Body of pancreas (tissue), 4 donors: ENCODE measurements around the gene ESPNL. TPM values are rescaled to one million over a fixed set of nuclear protein-coding genes. Genes with fewer than 3 reads are reported as not detected.

Experiments used
- ATAC-seq: fragments of 150-250 bp; one replicate; pipeline ENCODE4 v1.9.1; 2016
- DNase-seq, 4 donors: peaks; one replicate each; pipeline ENCODE4 v3.0.0-alpha.2; 2019
- H3K27ac ChIP-seq, 4 donors: fragments of 200-600 bp; sonication (generic); 1 replicate in 3 of 4; 2 replicates in 1 of 4; pipeline versions ENCODE4 v1.5.1 to v1.6.1; 2016 to 2019; ENCODE audit warnings: mild to moderate bottlenecking in 1 of 4, mixed read lengths in 1 of 4, moderate library complexity in 1 of 4
- H3K27me3 ChIP-seq, 2 donors: fragments of 200-600 bp; sonication (generic); one replicate each; pipeline ENCODE4 v1.6.0; 2016; ENCODE audit warnings: mild to moderate bottlenecking in 1 of 2
- H3K36me3 ChIP-seq, 2 donors: fragments of 200-600 bp; sonication (generic); replicated peaks in 1 of 2; 2 replicates each; pipeline ENCODE4 v1.5.1; 2016; ENCODE audit warnings: low read depth in 2 of 2; ENCODE audit not compliant: insufficient read depth in 1 of 2
- H3K4me1 ChIP-seq: fragments of 200-600 bp; sonication (generic); one replicate; pipeline ENCODE4 v1.6.0; 2016
- H3K4me3 ChIP-seq, 2 donors: fragments of 200-600 bp; sonication (generic); 1 replicate in 1 of 2; 2 replicates in 1 of 2; pipeline ENCODE4 v1.5.1; 2016 to 2019
- H3K9me3 ChIP-seq, 3 donors: fragments of 200-600 bp; sonication (generic); 1 replicate in 2 of 3; 2 replicates in 1 of 3; pipeline ENCODE4 v1.5.1; 2016
- CTCF ChIP-seq, 7 experiments: fragments of 450-650 bp in 4 of 7; fragments of 200-600 bp in 3 of 7; sonication (generic) in 3 of 7; IDR thresholded peaks; one replicate each; pipeline ENCODE4 v1.5.1; 2016 to 2019; ENCODE audit warnings: antibody characterized with exemption in 7 of 7
- POLR2A ChIP-seq, 3 donors: fragments of 450-650 bp; IDR thresholded peaks; one replicate each; pipeline ENCODE4 v1.6.1; 2016; ENCODE audit warnings: antibody characterized with exemption in 3 of 3, mild to moderate bottlenecking in 2 of 3
- WGBS, 2 donors: methylation state at CpG; one replicate each; pipeline ENCODE4 v1.1.5; 2017; 5-methylcytosine and 5-hydroxymethylcytosine counted together
- intact Hi-C: fragments of 100-400 bp; cut with DNase I; formaldehyde crosslinking; loops from one replicate; pipeline ENCODE4 v1.15.1; 2023
- total RNA-seq, 2 donors: library from RNA; depleted of rRNA; stranded (reverse); fragments of >200 nt; gene quantifications; one replicate each; pipeline ENCODE4 v1.1.0, GENCODE V29; 2016

ESPNL gene
- total RNA-seq, 2 donors from 2014 or later: not detected

GRCh38 chr2:238083919-238084318 lies 16.2 kb upstream of the ESPNL start:
- WGBS, 2 donors: 79 to 98% methylated on average over 5 of the region's 5 CpGs
- no peak for TF ChIP-seq CTCF (IDR thresholded peaks at IDR 0.05)
- TF ChIP-seq POLR2A (IDR thresholded peaks at IDR 0.05): no peak
- H3K27ac ChIP-seq: no peak overlapping the region
- intact Hi-C loops: no loop called here
- H3K4me1 ChIP-seq: peaks cover 14% of the 10 kb centered on the region
- no peak overlapping the region for H3K4me3 ChIP-seq
- ATAC-seq (no peak), DNase-seq (no peak)
- peaks cover 0 to 22% of the 10 kb centered on the region in 2 donors for H3K36me3 ChIP-seq
- no peaks in the 10 kb centered on the region for H3K27me3 ChIP-seq
- no peaks in the 10 kb centered on the region for H3K9me3 ChIP-seq

GRCh38 chr2:238084761-238085160 lies 15.4 kb upstream of the ESPNL start:
- ATAC-seq (no peak), DNase-seq (no peak)
- no peak for TF ChIP-seq CTCF (IDR thresholded peaks at IDR 0.05)
- no peak for TF ChIP-seq POLR2A (IDR thresholded peaks at IDR 0.05)
- no peaks in the 10 kb centered on the region for H3K9me3 ChIP-seq
- peaks cover 9% of the 10 kb centered on the region for H3K4me1 ChIP-seq
- intact Hi-C loops: no loop called here
- no peak overlapping the region for H3K4me3 ChIP-seq
- no peaks in the 10 kb centered on the region for H3K27me3 ChIP-seq
- no peak overlapping the region for H3K27ac ChIP-seq
- H3K36me3 ChIP-seq: peaks cover 0 to 22% of the 10 kb centered on the region in 2 donors
- WGBS, 2 donors: 87 to 90% methylated on average over 7 of the region's 7 CpGs

GRCh38 chr2:238085899-238086298 lies 14.2 kb upstream of the ESPNL start:
- intact Hi-C loops: no loop called here
- ATAC-seq (no peak), DNase-seq (no peak)
- no peaks in the 10 kb centered on the region for H3K9me3 ChIP-seq
- H3K4me1 ChIP-seq: peaks cover 1% of the 10 kb centered on the region
- H3K27ac ChIP-seq: no peak overlapping the region
- WGBS, 2 donors: 95 to 97% methylated on average over 3 of the region's 3 CpGs
- no peaks in the 10 kb centered on the region for H3K27me3 ChIP-seq
- H3K36me3 ChIP-seq: peaks cover 0 to 22% of the 10 kb centered on the region in 2 donors
- TF ChIP-seq CTCF (IDR thresholded peaks at IDR 0.05): no peak
- no peak overlapping the region for H3K4me3 ChIP-seq

GRCh38 chr2:238087211-238087610 lies 12.9 kb upstream of the ESPNL start:
- WGBS, 2 donors: 79 to 97% methylated on average over 2 of the region's 2 CpGs
- no peak for ATAC-seq

More at GRCh38 chr2:238087211-238087610, 12.9 kb upstream of the ESPNL start:
- H3K9me3 ChIP-seq: no peaks in the 10 kb centered on the region
- no peak overlapping the region for H3K27ac ChIP-seq
- H3K27me3 ChIP-seq: no peaks in the 10 kb centered on the region
- H3K4me1 ChIP-seq: no peaks in the 10 kb centered on the region
- H3K36me3 ChIP-seq: peaks cover 0 to 14% of the 10 kb centered on the region in 2 donors
- DNase-seq: no peak
- TF ChIP-seq POLR2A (IDR thresholded peaks at IDR 0.05) (no peak), CTCF (IDR thresholded peaks at IDR 0.05) (no peak)
- H3K4me3 ChIP-seq: no peak overlapping the region
- intact Hi-C loops: no loop called here
